AML-193 (cell line): ENCODE measurements around the gene MORN4.
"Not testable (repeated sequence)": the region's sequence is repeated elsewhere in the genome, so short reads cannot be mapped to it uniquely, and the experiment has no call there.

Experiments
- DNase-seq, 2 experiments: peaks; one replicate each; lab custom pipeline; 2025; lab: John Stamatoyannopoulos, UW

MORN4 gene

GRCh38 chr10:97640868-97641811 is 7.8 kb upstream of the MORN4 start:
- DNase-seq, result peak in 1 of 2 experiments; percentile 30

- DNase-seq, result peak; percentile 95 to 97
Observed at GRCh38 chr10:97640174-97640867, 7.0 kb upstream of the MORN4 start, which contains the start of gene PI4K2A. Gene PI4K2A, plus strand, starts transcription at chr10:97640671. Its CDS starts 72 bp downstream, at chr10:97640743.

GRCh38 chr10:97639090-97639489 is 5.8 kb upstream of the MORN4 start:
- not testable (repeated sequence) for DNase-seq

GRCh38 chr10:97635577-97635976 is 2.3 kb upstream of the MORN4 start:
- DNase-seq, result no peak

GRCh38 chr10:97633921-97634320 is 621 bp upstream of the MORN4 start:
- DNase-seq, result no peak

GRCh38 chr10:97631098-97631497 is 2.2 kb downstream of the MORN4 start:
- no peak for DNase-seq

GRCh38 chr10:97629289-97629688 is 4.0 kb downstream of the MORN4 start:
- no peak for DNase-seq

GRCh38 chr10:97628228-97628627 is 5.1 kb downstream of the MORN4 start:
- DNase-seq, result no peak

GRCh38 chr10:97627731-97628130 is 5.6 kb downstream of the MORN4 start:
- no peak for DNase-seq

- no peak for DNase-seq
Observed at GRCh38 chr10:97623277-97623676, 10.0 kb downstream of the MORN4 start.

- no peak for DNase-seq
Observed at GRCh38 chr10:97618733-97619132, 14.6 kb downstream of the MORN4 start.

GRCh38 chr10:97618285-97618684 is 15.0 kb downstream of the MORN4 start:
- no peak for DNase-seq

GRCh38 chr10:97612386-97612785 is 20.9 kb downstream of the MORN4 start:
- DNase-seq, result peak; percentile 5 to 32

- no peak for DNase-seq
Observed at GRCh38 chr10:97611473-97611872, 21.8 kb downstream of the MORN4 start.

- no peak for DNase-seq
Observed at GRCh38 chr10:97608991-97609561, 24.2 kb downstream of the MORN4 start.

- no peak for DNase-seq
Observed at GRCh38 chr10:97607095-97607636, 26.1 kb downstream of the MORN4 start.

- DNase-seq, result no peak
Observed at GRCh38 chr10:97601268-97602215, 31.8 kb downstream of the MORN4 start.

- no peak for DNase-seq
Observed at GRCh38 chr10:97600616-97601015, 32.7 kb downstream of the MORN4 start.

GRCh38 chr10:97599272-97599619 is 34.1 kb downstream of the MORN4 start:
- DNase-seq, result no peak

GRCh38 chr10:97598407-97599271 is 34.7 kb downstream of the MORN4 start:
- DNase-seq, result no peak
